ENCODE data around the gene CGB7.
"Not testable (repeated sequence)": the region's sequence is repeated elsewhere in the genome, so short reads cannot be mapped to it uniquely, and the experiment has no call there.

CGB7 gene

DNA sequence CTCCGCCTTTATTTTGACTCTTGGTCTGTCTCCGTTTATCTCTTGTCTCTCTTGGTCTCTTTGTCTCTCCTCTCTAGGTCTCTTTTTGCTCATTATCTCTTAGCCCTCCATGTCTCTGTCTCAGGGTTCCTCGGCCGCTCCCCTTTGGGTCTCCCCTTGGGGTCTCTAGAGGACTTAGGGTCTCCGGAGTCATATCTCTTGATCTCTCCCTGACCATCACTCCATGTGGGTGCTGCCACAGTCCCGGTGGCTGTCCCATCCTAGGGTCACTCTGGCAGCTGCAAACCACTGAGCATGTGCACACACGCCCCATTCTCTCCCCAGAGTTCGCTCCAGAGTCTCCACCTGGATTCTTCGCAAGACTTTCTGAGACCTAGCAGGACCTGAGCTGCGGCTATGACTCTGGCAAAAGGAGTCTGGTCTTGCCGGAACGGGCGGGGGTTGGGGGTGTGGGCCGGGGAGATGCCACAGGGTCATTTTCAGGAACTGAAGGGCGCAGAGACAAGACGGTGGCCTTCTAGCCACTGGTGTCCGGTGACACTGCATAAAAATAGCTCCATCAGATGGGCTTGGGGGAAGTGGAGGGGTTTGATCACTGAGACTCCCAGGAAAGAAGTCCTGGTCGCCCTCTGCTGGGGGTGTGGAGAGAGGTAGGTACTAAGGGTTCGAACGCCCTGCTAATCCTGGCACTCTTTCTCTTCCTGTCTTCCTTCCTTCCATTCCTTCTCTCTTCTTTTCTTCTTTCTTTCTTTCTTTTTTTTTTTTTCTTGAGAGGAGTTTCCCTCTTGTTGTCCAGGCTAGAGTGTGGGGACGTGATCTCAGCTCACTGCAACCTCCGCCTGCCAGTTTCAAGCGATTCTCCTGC is 16.2 kb upstream of the CGB7 start:
- no peak for DNase-seq (ENCODE audit: low read depth, low spot score)

DNA sequence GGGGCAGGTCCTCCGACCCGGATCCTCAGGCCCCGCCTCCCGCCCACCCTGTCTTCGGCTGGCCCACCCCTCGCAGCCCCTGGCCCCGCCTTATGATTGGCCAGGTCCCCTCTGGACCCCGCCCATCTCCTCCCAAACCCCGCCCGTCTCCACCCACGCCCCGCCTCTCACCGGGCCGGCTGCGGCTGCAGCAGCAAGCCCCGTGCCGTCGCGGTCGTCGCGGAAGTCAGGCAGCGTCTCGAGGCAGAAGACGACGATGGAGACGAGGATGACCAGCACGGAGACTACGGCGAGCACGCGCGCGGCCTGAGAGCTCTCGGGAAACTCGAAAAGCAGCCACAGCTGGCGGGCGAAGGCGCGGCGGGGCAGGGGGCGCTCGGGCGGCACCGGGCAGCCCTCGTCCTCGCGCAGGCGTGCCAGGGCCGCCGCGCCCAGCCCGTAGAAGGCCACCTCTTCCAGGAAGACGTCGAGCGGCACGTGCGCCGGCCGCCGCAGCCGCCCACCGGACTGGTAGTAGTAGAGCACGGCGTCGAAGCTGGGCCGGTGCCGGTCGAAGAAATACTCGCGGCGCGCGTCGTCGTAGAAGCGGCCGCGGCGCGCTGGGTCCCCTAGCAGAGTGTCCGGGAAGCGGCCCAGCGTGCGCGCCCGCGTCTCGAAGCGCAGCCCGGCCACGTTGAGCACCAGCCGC is 14.5 kb upstream of the CGB7 start:
- no peak for DNase-seq (ENCODE audit: low read depth, low spot score)

DNA sequence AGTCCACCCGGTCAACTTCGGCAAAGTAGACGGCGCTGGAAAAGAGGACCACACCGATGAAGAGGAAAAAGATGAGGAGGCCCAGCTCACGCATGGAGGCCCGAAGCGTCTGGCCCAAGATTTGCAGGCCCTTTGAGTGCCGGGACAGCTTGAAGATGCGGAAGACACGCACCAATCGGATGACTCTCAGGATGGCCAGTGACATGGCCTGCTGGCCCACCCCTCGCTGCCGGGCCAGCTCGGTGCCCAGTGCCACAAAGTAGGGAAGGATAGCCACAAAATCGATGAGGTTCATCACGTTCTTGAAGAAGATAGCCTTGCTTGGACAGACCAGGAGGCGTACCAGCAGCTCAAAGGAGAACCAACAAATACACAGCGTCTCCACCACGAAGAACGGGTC is 12.9 kb upstream of the CGB7 start:
- DNase-seq (ENCODE audit: low read depth, low spot score) = no peak

DNA sequence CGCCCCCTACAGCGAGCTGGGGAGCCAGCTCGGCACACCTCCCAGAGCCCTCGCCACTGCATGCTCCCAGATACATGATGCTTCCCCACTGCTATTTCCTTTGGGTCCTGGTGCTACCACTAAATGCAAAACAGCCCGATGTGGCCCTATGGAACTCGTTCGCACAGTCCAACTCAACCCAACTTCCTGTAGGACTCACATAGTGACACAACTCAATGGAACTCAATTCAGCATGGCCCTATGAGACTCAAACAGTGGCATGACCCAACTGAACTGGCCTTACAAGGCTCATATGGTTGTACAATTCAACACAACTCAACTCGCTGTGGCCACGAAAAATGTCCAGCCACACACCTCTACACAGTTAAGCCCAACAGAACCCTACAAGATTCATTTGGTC is 11.5 kb upstream of the CGB7 start:
- no peak for DNase-seq (ENCODE audit: low read depth, low spot score)

DNA sequence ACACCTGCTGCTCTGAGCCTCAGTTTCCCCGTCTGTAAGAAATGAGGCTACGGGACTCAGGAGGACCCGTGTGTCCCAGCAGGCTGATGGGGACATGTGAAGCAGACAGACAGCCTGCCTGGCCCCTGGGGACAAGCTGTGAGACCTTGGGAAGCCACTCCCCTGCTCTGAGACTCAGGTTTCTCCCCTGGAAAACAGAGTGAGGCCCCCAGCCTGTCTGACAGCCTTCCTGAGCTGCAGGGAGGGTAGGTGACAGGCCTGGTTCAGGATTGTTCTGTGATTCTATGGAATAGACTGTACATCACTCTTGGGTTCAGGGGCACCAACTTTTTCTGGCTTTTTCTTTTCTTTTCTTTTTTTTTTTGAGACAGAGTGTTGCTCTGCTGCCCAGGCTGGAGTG is 10.0 kb upstream of the CGB7 start:
- no peak for DNase-seq (ENCODE audit: low read depth, low spot score)

DNA sequence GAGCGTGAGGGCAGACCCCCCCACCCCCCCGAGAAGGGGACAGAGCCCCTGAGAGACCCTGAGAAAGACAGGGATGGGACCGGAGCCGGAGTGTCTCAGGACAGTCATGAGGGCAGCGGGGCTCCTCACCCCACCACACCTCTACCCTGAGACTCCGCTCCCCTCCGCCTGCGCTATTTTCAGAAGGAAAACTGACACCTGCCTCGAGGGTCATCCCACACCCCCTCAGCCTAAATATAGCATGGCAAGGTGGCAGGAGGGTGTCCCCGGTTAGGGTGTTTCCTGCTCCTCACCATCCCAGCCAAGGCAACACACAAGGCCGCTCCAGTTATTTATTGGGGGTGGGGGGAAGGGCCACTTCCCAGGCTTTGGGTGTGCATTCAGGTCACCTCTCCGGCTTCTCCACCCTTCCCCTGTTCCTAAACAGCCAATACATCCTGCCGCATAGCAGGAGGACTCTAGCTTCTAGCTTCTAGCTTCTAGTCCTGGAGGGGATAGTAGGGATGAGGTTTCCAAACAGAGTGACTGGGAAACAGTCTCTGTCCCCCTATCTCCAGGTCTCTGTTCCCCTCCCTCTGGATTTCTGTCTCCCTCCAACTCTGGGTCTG is 8.5 kb upstream of the CGB7 start:
- DNase-seq (ENCODE audit: low read depth, low spot score) = no peak

DNA sequence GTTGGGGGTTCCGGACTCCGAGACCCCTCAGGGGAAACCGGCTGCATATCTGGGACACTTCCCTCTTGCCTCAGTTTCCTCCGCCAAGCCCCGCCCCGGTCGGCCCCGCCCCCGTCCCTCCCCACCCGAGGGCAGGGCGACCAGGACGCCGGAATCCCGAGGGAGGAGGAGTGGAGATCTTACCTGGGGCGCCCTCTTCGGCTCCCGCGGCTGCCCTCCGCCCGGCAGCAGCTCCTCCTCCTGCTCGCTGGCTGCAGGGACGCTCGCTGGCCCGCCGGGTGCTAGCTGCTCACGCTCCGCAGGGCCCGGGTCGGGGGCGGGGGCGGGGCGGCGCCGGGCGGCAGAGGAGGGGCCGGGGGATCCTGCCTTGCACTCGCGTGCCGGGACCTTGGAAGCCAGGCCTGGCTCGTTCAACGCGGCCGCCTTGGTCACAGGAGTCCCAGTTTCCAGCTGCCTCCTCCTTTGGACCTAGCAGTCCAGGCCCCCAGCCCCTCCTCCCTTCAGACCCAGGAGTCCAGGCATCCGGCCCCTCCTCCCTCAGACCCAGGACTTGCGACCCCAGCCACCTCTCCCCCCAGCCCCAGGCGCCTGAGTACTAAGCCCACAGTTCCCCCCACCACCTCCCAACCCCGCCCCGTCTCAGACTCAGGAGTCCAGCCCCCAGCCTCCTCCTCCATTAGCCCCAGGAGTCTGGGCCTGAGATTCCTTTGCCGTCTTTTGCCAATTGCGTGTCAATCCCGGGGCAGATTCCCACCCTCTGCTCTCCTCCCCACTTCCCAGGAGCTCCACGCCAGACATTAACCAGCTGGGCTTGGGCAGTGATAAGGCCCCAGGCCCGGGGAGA is 7.4 kb upstream of the CGB7 start, which contains the start of gene NTF4:
Gene NTF4, minus strand, starts transcription at position 51 of the 844 bp plus-strand sequence. CDS start 2,821 bp downstream, outside the sequence.
- DNase-seq (ENCODE audit: low read depth, low spot score) = no peak

DNA sequence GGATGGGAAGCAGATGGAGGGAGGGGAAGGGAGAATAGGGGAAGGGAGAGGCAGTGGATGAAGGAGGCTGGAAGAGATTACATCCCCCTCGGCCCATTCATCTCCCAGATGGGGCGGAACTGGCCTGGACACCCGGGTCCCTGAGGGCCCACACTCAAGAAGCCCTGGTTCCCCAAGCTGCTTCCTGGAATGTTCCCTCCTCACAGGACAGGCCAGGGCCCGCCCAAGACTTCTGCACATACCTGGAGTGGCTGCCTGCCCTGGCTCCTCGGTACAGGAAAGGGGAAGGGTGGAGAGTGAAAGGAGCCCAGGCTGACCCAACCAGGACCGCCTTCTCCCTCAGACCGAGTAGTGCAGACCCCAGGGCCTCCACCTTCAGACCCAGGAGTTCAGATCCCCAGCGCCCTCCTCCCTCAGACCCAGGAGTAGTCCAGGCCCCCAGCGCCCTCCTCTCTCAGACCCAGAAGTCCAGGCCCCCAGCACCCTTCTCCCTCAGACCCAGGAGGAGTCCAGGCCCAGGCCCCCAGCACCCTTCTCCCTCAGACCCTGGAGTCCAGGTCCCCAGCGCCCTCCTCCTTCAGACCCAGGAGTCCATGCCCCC is 6.6 kb upstream of the CGB7 start:
- DNase-seq (ENCODE audit: low read depth, low spot score) = no peak

DNA sequence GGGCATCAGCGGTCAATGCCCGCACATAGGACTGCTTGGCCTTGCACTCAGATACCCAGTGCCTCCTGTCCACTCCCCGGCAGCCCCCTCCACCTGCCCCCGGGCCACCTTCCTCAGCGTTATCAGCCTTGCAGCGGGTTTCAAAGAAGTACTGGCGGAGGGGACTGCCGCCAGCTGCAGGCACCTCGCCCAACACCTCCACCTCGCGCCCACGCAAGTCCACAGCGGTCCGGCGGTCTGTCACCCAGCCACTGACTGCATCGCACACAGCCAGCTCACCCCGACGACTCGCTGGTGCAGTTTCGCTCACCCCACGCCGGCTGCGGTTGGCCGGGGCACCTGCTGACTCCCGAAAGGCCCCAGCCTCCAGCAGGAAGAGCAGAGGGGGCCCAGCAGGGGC is 3.9 kb upstream of the CGB7 start:
- no peak for DNase-seq (ENCODE audit: low read depth, low spot score)

DNA sequence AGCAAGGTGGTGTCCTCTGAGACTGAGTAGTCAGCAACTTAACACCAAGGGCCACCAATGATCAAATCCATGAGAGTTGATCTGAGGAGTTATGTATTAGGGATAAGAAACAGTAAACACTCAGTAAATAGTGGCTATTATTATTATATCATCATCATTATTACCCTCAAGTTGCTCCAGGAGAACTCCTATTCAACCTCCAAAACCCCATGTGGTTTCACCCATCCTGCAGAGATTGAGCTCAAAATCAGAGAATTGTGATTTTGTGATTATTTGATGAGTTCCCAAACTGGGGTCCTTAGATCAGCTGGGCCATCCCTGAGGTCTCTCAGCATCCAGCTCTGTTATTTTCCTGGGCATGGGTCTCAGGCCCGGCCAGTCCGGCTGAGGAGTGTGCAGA is 3.5 kb upstream of the CGB7 start:
- no peak for DNase-seq (ENCODE audit: low read depth, low spot score)

DNA sequence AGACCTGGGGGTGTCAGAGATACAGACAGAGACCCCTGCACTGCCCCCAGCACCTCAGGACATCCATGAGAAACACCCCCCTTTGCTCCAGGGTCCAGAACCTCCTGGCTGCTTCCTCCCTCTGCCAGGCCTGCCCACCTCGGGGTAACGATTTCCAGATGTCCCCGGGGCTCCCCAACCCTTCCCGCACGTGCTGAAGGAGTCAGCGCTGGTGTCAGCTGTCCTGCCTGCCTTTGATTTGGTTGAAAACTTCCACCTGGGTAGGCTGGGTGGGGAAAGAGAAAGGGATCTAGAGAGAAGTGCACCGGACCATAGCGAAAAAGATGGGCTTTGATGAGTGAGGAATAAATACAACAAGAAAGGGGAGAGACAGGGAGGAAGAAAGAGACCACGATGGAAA is 1.5 kb upstream of the CGB7 start:
- no peak for DNase-seq (ENCODE audit: low read depth, low spot score)

DNA sequence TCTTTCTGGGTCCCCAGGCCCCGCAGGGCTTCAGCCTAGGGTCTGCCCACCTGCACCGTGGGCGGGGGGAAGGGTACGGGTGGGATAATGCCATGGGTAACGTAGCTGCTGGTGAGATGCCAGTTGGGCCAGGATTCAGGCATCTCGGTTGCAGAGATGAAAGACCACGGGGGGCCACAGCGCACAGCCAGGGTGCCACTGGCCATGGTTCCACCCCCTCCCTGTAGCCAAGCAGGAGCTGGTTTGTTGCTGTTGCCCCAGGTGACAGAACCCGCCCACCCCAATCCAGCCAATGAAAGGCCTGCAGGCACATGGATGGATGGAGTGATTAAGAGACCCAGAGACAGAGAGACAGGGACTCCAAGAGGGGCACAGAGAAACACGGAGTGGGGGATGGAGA is 1.0 kb upstream of the CGB7 start:
- no peak for DNase-seq (ENCODE audit: low read depth, low spot score)

DNA sequence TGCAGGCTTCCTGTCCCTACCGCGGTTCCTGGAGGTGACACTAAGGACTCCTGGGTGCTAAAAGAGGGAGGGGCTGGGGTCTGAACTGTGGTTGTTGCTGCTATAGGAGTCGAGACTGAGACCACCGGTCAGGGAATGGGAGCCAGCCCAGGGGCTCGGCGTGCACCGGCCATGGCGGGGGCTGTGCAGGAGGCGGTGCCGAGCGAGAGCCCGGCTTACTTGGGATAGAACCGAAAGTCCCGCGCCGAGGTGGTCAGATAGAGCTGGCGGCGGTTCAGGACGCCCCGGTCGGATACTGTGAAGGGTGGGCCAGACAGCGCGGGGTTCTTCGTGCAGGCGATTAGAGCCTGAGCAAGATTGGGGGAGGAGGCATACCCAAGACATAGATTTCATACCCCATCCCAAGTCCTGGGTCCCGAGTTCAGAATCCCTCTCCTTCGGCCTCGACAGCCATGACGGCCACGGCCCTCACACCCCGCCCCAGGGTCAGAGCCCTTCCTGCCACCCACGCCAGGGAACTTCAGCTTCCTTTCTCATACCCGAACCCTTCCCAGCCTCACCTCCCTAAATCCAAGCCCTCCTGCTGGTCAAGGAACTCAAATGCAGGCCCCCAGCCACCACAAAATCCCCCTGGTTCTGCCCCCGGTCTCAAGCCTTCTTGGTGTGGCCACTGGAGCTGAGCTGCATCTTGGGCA is 500 bp downstream of the CGB7 start:
- DNase-seq (ENCODE audit: low read depth, low spot score) = not testable (repeated sequence)

DNA sequence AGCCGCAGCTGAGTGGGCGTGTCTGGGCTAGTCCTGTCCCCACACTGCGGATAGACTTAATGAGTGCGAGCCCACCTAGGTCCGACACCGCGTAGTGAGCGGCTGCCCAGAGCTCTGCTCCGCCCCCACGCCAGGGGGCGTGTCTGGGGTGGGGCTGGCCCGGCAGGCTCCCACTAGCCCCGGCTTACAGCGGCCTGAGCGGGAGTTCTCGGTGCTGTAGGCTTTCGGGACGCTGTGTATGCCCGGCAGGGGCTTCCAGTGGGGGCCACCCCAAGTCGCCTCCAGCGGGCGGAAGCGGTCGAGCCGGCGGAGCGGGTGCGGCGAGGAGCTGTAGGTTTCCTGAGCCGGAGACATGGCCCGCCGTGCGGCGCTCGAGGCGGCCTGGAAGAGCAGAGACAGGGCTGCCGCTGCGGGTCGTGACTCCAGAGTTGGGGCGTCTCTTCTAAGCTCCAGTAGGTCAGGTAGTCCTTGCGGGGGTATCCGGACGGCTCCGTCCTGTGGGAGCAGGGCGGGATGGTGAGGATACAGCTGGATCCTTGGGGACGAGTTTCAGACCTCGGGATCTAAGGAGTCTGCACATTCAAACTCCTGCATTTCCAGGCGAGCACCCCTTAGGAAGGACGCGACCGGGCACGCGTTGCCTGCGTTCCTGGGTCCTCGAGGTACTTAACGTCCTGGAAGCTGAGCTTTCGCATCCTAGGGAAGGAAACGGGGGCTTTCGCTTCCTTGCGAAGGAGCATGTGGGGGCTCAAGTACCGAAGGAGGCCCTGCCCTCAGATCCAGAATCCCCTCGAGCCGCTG is 1.2 kb downstream of the CGB7 start:
- no peak for DNase-seq (ENCODE audit: low read depth, low spot score)

DNA sequence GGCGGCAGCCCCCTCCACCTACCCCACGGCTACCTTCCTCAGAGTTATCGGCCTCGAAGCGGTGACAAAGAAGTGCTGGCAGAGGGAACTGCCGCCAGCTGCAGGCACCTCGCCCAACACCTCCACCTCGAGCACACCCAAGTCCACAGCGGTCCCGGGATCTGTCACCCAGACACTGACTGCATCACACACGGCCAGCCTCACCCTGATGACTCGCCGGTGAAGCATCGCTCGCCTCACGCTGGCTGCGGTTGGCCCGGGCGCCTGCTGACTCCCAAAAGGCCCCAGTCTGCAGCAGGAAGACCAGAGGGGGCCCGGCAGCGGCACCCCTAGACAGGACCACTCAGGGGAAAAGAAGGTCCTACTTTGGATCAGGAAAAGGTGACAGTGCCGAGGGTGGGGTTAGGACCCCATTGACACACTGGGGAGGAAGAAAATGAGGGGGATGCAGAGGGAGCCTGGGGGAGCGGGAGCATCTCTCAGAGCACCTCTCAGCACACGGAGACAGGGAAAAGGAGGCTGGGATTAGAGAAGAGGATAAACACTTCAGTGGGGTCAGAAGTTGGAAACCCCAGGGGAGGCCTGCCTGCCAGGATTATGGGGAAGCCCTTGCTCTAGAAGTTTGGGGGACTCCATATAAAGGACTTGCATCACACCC is 7.0 kb downstream of the CGB7 start:
- DNase-seq (ENCODE audit: low read depth, low spot score) = not testable (repeated sequence)

DNA sequence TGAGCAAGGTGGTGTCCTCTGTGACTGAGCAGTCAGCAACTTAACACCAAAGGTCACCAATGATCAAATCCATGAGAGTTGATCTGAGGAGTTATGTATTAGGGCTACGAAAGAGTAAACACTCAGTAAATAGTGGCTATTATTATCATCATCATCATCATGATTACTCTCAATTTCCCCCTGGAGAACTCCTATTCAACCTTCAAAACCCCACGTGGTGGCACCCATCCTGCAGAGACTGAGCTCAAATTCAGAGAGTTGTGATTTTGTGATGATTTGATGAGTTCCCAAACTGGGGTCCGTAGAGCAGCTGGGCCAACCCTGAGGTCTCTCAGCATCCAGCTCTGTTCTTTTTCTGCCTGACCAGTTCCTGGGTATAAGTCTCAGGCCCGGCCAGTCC is 7.7 kb downstream of the CGB7 start:
- not testable (repeated sequence) for DNase-seq (ENCODE audit: low read depth, low spot score)

DNA sequence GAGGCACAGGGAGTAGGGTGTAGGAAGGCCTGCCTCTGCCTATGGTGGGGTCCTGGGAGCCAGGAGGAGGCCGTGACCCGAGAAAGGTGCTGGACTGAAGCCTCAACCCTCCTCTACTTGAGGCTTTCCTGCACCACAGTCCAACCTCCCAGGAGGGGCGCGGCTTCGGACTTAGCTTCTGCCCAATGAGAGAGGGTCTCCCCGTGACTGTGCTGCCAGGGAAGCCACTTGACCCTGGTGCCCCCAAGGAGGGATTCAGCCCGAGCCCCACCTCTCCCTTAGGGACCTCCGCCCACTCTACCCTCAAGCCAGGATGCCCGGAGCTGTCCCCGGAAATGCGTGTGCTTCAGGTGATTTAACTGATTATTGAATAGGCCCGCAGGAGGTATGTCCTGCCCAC is 8.5 kb downstream of the CGB7 start, which contains the start of gene CGB8:
Gene CGB8, minus strand, starts transcription at position 101 of the 400 bp plus-strand sequence. CDS start 372 bp downstream, outside the sequence.
- DNase-seq (ENCODE audit: low read depth, low spot score) = not testable (repeated sequence)

DNA sequence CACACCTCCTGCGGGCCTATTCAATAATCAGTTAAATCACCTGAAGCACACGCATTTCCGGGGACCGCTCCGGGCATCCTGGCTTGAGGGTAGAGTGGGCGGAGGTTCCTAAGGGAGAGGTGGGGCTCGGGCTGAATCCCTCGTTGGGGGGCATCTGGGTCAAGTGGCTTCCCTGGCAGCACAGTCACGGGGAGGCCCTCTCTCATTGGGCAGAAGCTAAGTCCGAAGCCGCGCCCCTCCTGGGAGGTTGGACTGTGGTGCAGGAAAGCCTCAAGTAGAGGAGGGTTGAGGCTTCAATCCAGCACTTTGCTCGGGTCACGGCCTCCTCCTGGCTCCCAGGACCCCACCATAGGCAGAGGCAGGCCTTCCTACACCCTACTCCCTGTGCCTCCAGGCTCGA is 14.0 kb downstream of the CGB7 start, which contains the start of gene CGB5:
Gene CGB5, plus strand, starts transcription at position 301 of the 400 bp plus-strand sequence. CDS start 362 bp downstream, outside the sequence.
- DNase-seq (ENCODE audit: low read depth, low spot score) = not testable (repeated sequence)

DNA sequence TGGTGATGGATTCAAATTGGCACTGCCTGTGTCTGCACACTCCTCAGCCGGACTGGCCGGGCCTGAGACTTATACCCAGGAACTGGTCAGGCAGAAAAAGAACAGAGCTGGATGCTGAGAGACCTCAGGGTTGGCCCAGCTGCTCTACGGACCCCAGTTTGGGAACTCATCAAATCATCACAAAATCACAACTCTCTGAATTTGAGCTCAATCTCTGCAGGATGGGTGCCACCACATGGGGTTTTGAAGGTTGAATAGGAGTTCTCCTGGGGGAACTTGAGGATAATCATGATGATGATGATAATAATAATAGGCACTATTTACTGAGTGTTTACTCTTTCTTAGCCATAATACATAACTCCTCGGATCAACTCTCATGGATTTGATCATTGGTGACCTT is 14.9 kb downstream of the CGB7 start:
- DNase-seq (ENCODE audit: low read depth, low spot score) = not testable (repeated sequence)
